K562 (cell line): ENCODE measurements around the gene FKBP8. TPM values are rescaled to one million over a fixed set of nuclear protein-coding genes. Genes with fewer than 3 reads are reported as not detected.

ENCODE experiments used
- ETS2 ChIP-seq: IDR thresholded peaks from 2 replicates; pipeline ENCODE4 v1.6.1; 2016; ENCODE audit warnings: borderline replicate concordance, missing genetic modification characterization, mild to moderate bottlenecking, moderate library complexity, missing compliant biosample characterization; ENCODE audit not compliant: poor library complexity, severe bottlenecking
- ETV5 ChIP-seq: sonication (generic); formaldehyde crosslinking; IDR thresholded peaks from 2 replicates; pipeline ENCODE4 v1.4.0; 2020; ENCODE audit warnings: low read depth, mild to moderate bottlenecking, missing genetic modification reagents
- FOXJ2 ChIP-seq: fragments of 200-800 bp; sonication (Bioruptor generic); IDR thresholded peaks from 2 replicates; pipeline ENCODE4 v1.6.1; 2016; ENCODE audit warnings: missing genetic modification characterization, missing compliant biosample characterization
- HNRNPH1 ChIP-seq: fragments of 200-400 bp; formaldehyde crosslinking; optimal IDR thresholded peaks from 2 replicates; pipeline ENCODE3; 2017; ENCODE audit warnings: low read depth, mild to moderate bottlenecking, low read length, moderate library complexity
- HNRNPK ChIP-seq: fragments of 200-400 bp; formaldehyde crosslinking; IDR thresholded peaks from one replicate; pipeline ENCODE4 v1.6.1; 2018; ENCODE audit warnings: mild to moderate bottlenecking, low read depth, low read length; ENCODE audit not compliant: poor library complexity, severe bottlenecking
- LCOR ChIP-seq: sonication (generic); formaldehyde crosslinking; IDR thresholded peaks from 2 replicates; pipeline ENCODE4 v1.8.0; 2022; ENCODE audit warnings: mild to moderate bottlenecking, missing genetic modification reagents
- MEIS2 ChIP-seq: fragments of 450-650 bp; IDR thresholded peaks from 2 replicates; pipeline ENCODE4 v1.6.1; 2014; ENCODE audit warnings: mild to moderate bottlenecking; ENCODE audit not compliant: partially characterized antibody
- NBN ChIP-seq: fragments of 450-650 bp; IDR thresholded peaks from 2 replicates; pipeline ENCODE4 v1.6.1; 2016; ENCODE audit warnings: low read depth, mild to moderate bottlenecking
- NFRKB ChIP-seq: fragments of 450-650 bp; IDR thresholded peaks from 2 replicates; pipeline ENCODE4 v1.6.1; 2016; ENCODE audit warnings: low read depth
- NR4A1 ChIP-seq, 2 experiments: fragments of 250-450 bp in 1 of 2; fragments of 450-650 bp in 1 of 2; sonication (Bioruptor Pico) in 1 of 2; IDR thresholded peaks; 2 replicates each; pipeline versions ENCODE4 v1.4.0 to v1.6.1; 2016 to 2020; ENCODE audit warnings: mild to moderate bottlenecking in 2 of 2, missing compliant biosample characterization in 1 of 2, missing genetic modification characterization in 1 of 2, moderate library complexity in 1 of 2
- PHB ChIP-seq: fragments of 250-450 bp; sonication (Bioruptor Pico); IDR thresholded peaks from 2 replicates; pipeline ENCODE4 v1.5.0; 2021
- POLR3A ChIP-seq: IDR thresholded peaks from 2 replicates; pipeline ENCODE4 v1.6.1; 2011; ENCODE audit warnings: borderline replicate concordance, mild to moderate bottlenecking, moderate library complexity; ENCODE audit not compliant: insufficient read length, insufficient read depth; ENCODE audit errors: extremely low read depth
- PREB ChIP-seq: sonication (generic); formaldehyde crosslinking; IDR thresholded peaks from 2 replicates; pipeline ENCODE4 v1.8.1; 2023; ENCODE audit warnings: mild to moderate bottlenecking, missing genetic modification reagents
- PTBP1 ChIP-seq: fragments of 200-400 bp; formaldehyde crosslinking; IDR thresholded peaks from 2 replicates; pipeline ENCODE4 v1.6.1; 2017; ENCODE audit warnings: low read depth, low read length
- RB1 ChIP-seq: fragments of 450-650 bp; IDR thresholded peaks from 2 replicates; pipeline ENCODE4 v1.6.1; 2017; ENCODE audit warnings: low read depth, mild to moderate bottlenecking
- SIN3B ChIP-seq: fragments of 450-650 bp; IDR thresholded peaks from 2 replicates; pipeline ENCODE4 v1.6.1; 2017; ENCODE audit warnings: low read depth, mild to moderate bottlenecking, moderate library complexity
- SOX6 ChIP-seq: fragments of 450-650 bp; IDR thresholded peaks from 2 replicates; pipeline ENCODE4 v1.6.1; 2014; ENCODE audit warnings: mild to moderate bottlenecking
- THAP7 ChIP-seq: fragments of 250-450 bp; sonication (Bioruptor Pico); IDR thresholded peaks from 2 replicates; pipeline ENCODE4 v1.5.0; 2021
- ZNF12 ChIP-seq: sonication (generic); formaldehyde crosslinking; IDR thresholded peaks from 2 replicates; pipeline ENCODE4 v1.4.0; 2020; ENCODE audit warnings: mild to moderate bottlenecking, missing genetic modification reagents
- ZNF217 ChIP-seq: sonication (generic); formaldehyde crosslinking; IDR thresholded peaks from 2 replicates; pipeline ENCODE4 v1.8.0; 2022; ENCODE audit warnings: mild to moderate bottlenecking, missing genetic modification reagents
- ZNF263 ChIP-seq: sonication (generic); formaldehyde crosslinking; IDR thresholded peaks from 2 replicates; pipeline ENCODE4 v1.8.0; 2022; ENCODE audit warnings: mild to moderate bottlenecking, missing genetic modification reagents, borderline replicate concordance
- ZNF644 ChIP-seq: fragments of 200-800 bp; sonication (Bioruptor generic); IDR thresholded peaks from 2 replicates; pipeline ENCODE4 v1.6.1; 2016; ENCODE audit warnings: low read depth, missing genetic modification characterization, missing compliant biosample characterization
- polyA plus RNA-seq, 8 experiments: library from polyadenylated mRNA; depleted of rRNA in 4 of 8; stranded (reverse) in 5 of 8; unstranded in 3 of 8; fragments of >200 nt; fragmentation: Nextera tagmentation in 2 of 8; fragmentation: Illumina TruSeq in 1 of 8; extraction: Ambion mirVana in 2 of 8; extraction: Trizol in 1 of 8; gene quantifications; 2 replicates each; pipeline versions ENCODE4 v1.2.1 to v1.2.3, GENCODE V29; 2011 to 2014; ENCODE audit warnings: inconsistent platforms in 1 of 8, missing spikeins in 1 of 8
- total RNA-seq, 7 experiments: library from RNA; depleted of rRNA in 6 of 7; stranded (reverse); fragments of >200 nt in 6 of 7; fragmentation: Illumina TruSeq in 2 of 7; extraction: Trizol in 2 of 7; gene quantifications; 2 replicates each; pipeline versions ENCODE4 v1.2.1 to v1.2.3, GENCODE V29; 2011 to 2021; ENCODE audit warnings: low replicate concordance in 1 of 7
- TF ChIP-seq, protein P1 (sequence below): fragments of 250-450 bp; sonication (Bioruptor Pico); IDR thresholded peaks from 2 replicates; pipeline ENCODE4 v1.5.0; 2021; ENCODE audit warnings: mild to moderate bottlenecking, borderline replicate concordance
- TF ChIP-seq, protein P2 (sequence below): fragments of 450-650 bp; formaldehyde crosslinking; IDR thresholded peaks from 2 replicates; pipeline ENCODE4 v1.4.0; 2020; ENCODE audit warnings: mild to moderate bottlenecking

Gene FKBP8
- total and polyA plus RNA-seq, 9 of the 15 experiments (the other 6 are each of a cell fraction or from before 2014, with no cell fraction given) = 0.46 to 236 (median 104) TPM

DNA sequence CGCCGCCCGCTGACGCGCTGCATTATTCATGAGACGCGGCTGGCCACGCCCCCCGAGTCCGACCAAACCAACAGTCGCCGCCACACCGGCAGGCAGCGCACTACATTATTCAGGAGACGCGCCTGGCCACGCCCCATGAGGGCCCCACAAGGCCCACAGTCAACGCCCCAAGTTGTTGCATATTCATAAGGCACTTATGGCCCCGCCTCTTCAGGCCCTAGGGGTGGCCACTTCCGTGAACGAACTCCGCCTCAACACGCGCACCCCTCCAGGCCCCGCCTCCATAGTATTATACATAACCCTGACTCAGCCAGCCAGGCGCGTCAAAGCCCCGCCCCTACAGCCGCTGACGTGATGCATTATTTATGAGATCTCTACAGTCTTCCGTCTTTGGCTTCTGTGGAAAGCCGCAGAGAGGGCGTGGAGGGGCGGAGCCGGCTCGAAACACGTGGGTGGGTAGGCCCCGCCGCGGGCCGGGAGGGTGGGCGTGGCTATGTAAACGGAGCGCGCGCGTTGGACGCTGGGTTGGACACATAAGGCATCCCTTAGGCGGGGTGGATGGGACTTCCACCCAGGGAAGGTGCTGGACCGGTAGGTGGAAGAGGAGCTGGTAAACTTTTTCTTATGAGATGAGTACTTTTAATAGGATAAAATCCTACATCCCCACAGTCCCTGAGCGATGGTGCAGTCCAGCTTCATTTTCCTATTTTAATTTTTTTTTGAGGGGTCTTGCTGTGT is 21.1 kb downstream of the FKBP8 start (continued):
- no peak for TF ChIP-seq FOXJ2 (tag)
- TF ChIP-seq NFRKB = no peak
- TF ChIP-seq, protein P1, sequence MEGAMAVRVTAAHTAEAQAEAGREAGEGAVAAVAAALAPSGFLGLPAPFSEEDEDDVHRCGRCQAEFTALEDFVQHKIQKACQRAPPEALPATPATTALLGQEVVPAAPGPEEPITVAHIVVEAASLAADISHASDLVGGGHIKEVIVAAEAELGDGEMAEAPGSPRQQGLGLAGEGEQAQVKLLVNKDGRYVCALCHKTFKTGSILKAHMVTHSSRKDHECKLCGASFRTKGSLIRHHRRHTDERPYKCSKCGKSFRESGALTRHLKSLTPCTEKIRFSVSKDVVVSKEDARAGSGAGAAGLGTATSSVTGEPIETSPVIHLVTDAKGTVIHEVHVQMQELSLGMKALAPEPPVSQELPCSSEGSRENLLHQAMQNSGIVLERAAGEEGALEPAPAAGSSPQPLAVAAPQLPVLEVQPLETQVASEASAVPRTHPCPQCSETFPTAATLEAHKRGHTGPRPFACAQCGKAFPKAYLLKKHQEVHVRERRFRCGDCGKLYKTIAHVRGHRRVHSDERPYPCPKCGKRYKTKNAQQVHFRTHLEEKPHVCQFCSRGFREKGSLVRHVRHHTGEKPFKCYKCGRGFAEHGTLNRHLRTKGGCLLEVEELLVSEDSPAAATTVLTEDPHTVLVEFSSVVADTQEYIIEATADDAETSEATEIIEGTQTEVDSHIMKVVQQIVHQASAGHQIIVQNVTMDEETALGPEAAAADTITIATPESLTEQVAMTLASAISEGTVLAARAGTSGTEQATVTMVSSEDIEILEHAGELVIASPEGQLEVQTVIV = no peak
- TF ChIP-seq PTBP1 = no peak
- no peak for TF ChIP-seq NR4A1 (CRISPR knock-in tag; IDR thresholded peaks at IDR 0.05)
- TF ChIP-seq NR4A1 (tag; IDR thresholded peaks at IDR 0.05) = no peak
- peak; percentile 86 for TF ChIP-seq NBN
- no peak for TF ChIP-seq ZNF644 (tag)
- TF ChIP-seq, protein P2, sequence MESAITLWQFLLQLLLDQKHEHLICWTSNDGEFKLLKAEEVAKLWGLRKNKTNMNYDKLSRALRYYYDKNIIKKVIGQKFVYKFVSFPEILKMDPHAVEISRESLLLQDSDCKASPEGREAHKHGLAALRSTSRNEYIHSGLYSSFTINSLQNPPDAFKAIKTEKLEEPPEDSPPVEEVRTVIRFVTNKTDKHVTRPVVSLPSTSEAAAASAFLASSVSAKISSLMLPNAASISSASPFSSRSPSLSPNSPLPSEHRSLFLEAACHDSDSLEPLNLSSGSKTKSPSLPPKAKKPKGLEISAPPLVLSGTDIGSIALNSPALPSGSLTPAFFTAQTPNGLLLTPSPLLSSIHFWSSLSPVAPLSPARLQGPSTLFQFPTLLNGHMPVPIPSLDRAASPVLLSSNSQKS (CRISPR knock-in tag) = no peak
- peak; percentile 45; the same call in 1 of the 2 replicates for TF ChIP-seq RB1
- no peak for TF ChIP-seq ZNF12 (CRISPR knock-in tag)
- no peak for TF ChIP-seq ZNF263
- no peak for TF ChIP-seq SIN3B
- TF ChIP-seq ETV5 (CRISPR knock-in tag) = no peak
- no peak for TF ChIP-seq HNRNPH1
- TF ChIP-seq PHB (CRISPR knock-in tag) = no peak
- no peak for TF ChIP-seq THAP7 (CRISPR knock-in tag)
- 0 out of 2 replicates have a peak, but pooled peaks have one; percentile 42 for TF ChIP-seq LCOR (CRISPR knock-in tag)
- no peak for TF ChIP-seq POLR3A
- TF ChIP-seq SOX6 = 0 out of 2 replicates have a peak, but pooled peaks have one; percentile 30
- TF ChIP-seq ETS2 (tag) = no peak
- no peak for TF ChIP-seq HNRNPK
- peak; percentile 99 for TF ChIP-seq MEIS2
- TF ChIP-seq PREB (CRISPR knock-in tag) = no peak
- TF ChIP-seq ZNF217 (CRISPR knock-in tag) = no peak
